Stimulated activated CD8-positive, alpha-beta memory T cell treated with anti-CD3 and anti-CD28 coated beads, Interleukin-7, amount 100 ng/mL, for 4 hours (primary cell): ENCODE measurements around the gene SLC7A9.
"Not testable (repeated sequence)": the region's sequence is repeated elsewhere in the genome, so short reads cannot be mapped to it uniquely, and the experiment has no call there.

ENCODE experiments used
- DNase-seq, 2 donors: peaks; one replicate each; pipeline ENCODE4 v3.0.0-alpha.2; 2020; ENCODE audit warnings: low read depth in 2 of 2

Gene SLC7A9

GRCh38 chr19:32864318-32865007, 5.1 kb downstream of the SLC7A9 start:
- no peak for DNase-seq

- DNase-seq = no peak
Measured at GRCh38 chr19:32863841-32864240, 5.7 kb downstream of the SLC7A9 start.

GRCh38 chr19:32863301-32863700, 6.3 kb downstream of the SLC7A9 start:
- DNase-seq = no peak

- no peak for DNase-seq
Measured at GRCh38 chr19:32862741-32863140, 6.8 kb downstream of the SLC7A9 start.

- DNase-seq = no peak
Measured at GRCh38 chr19:32862173-32862572, 7.4 kb downstream of the SLC7A9 start.

- DNase-seq = no peak
Measured at GRCh38 chr19:32861596-32861995, 8.0 kb downstream of the SLC7A9 start.

- no peak for DNase-seq
Measured at GRCh38 chr19:32859591-32859990, 10.0 kb downstream of the SLC7A9 start.

GRCh38 chr19:32858559-32858958, 11.0 kb downstream of the SLC7A9 start:
- no peak for DNase-seq

- no peak for DNase-seq
Measured at GRCh38 chr19:32858155-32858554, 11.4 kb downstream of the SLC7A9 start.

GRCh38 chr19:32857584-32857983, 12.0 kb downstream of the SLC7A9 start:
- no peak for DNase-seq

GRCh38 chr19:32856818-32857217, 12.7 kb downstream of the SLC7A9 start:
- DNase-seq = not testable (repeated sequence)

GRCh38 chr19:32852216-32852615, 17.4 kb downstream of the SLC7A9 start:
- no peak for DNase-seq

GRCh38 chr19:32848035-32848434, 21.5 kb downstream of the SLC7A9 start:
- not testable (repeated sequence) for DNase-seq

- DNase-seq = no peak
Measured at GRCh38 chr19:32843716-32844245, 25.8 kb downstream of the SLC7A9 start.

GRCh38 chr19:32842061-32842460, 27.5 kb downstream of the SLC7A9 start:
- DNase-seq = no peak

- DNase-seq = no peak
Measured at GRCh38 chr19:32837531-32837930, 32.0 kb downstream of the SLC7A9 start.

GRCh38 chr19:32833388-32833787, 36.2 kb downstream of the SLC7A9 start:
- DNase-seq = not testable (repeated sequence)

- not testable (repeated sequence) for DNase-seq
Measured at GRCh38 chr19:32832825-32833224, 36.7 kb downstream of the SLC7A9 start.

- DNase-seq = not testable (repeated sequence)
Measured at GRCh38 chr19:32832094-32832493, 37.5 kb downstream of the SLC7A9 start.

- DNase-seq = no peak
Measured at GRCh38 chr19:32831611-32832010, 38.0 kb downstream of the SLC7A9 start.

GRCh38 chr19:32830231-32831014, 39.1 kb downstream of the SLC7A9 start:
- DNase-seq = no peak

- no peak for DNase-seq
Measured at GRCh38 chr19:32829345-32829896, 40.1 kb downstream of the SLC7A9 start.
